ENCODE measurements around the gene KIAA0319L. TPM values are rescaled to one million over a fixed set of nuclear protein-coding genes. Genes with fewer than 3 reads are reported as not detected.

KIAA0319L gene
- total and polyA plus RNA-seq, 2 donors (not counting 3 experiments of a cell fraction or from before 2014, with no cell fraction given): 31.4 to 43.4 TPM

- no peaks in the 10 kb centered on the region for H3K4me1 ChIP-seq (ENCODE audit: control insufficient read depth, extremely low read depth, insufficient read depth, low read length)
- intact Hi-C loops (cut with micrococcal nuclease): no loop called here
- H2AFZ ChIP-seq (ENCODE audit: low read depth, low read length): no peak overlapping the region
- no peak for TF ChIP-seq POLR2A (IDR thresholded peaks at IDR 0.05; ENCODE audit: low read depth, low read length)
- TF ChIP-seq JUN (IDR thresholded peaks at IDR 0.05; ENCODE audit: borderline replicate concordance, insufficient read depth, insufficient read length, low read depth): no peak
- no peak for TF ChIP-seq EZH2 (IDR thresholded peaks at IDR 0.05; ENCODE audit: borderline replicate concordance, low read depth, low read length, severe bottlenecking)
- no peak for TF ChIP-seq CTCF (IDR thresholded peaks at IDR 0.05; ENCODE audit: extremely low read depth in 1 of 2, insufficient read depth in 1 of 2, low read depth in 1 of 2, low read length in 2 of 2)
- TF ChIP-seq POLR2AphosphoS5 (IDR thresholded peaks at IDR 0.05; ENCODE audit: insufficient read depth, low read depth, low read length): no peak
- TF ChIP-seq MAX (IDR thresholded peaks at IDR 0.05; ENCODE audit: insufficient read depth, insufficient read length): no peak
- TF ChIP-seq FOS (IDR thresholded peaks at IDR 0.05; ENCODE audit: borderline replicate concordance, insufficient read depth, low read length): no peak
- TF ChIP-seq MYC (IDR thresholded peaks at IDR 0.05; ENCODE audit: low read depth, low read length): no peak
- TF ChIP-seq GATA2 (IDR thresholded peaks at IDR 0.05; ENCODE audit: insufficient read depth, insufficient read length, low read depth, low read length): no peak
- H3K27ac ChIP-seq (ENCODE audit: insufficient read depth, low read depth, low read length): no peak overlapping the region
- dilution Hi-C loops (cut with MboI; ENCODE audit: extremely low pct_ligation_motif_present, low sequenced_read_pairs): no loop called here
- peaks cover 26% of the 10 kb centered on the region for H3K79me2 ChIP-seq (ENCODE audit: control insufficient read depth, insufficient read depth, low read length)
- CTCF ChIA-PET: interaction anchor here (1.1 kb wide), 1 partner anchor 110 kb away, joined by 3 read pairs; no protein-coding TSS in a partner anchor
- H3K9ac ChIP-seq (replicated peaks; ENCODE audit: extremely low read depth, insufficient read depth, low read length): no peak overlapping the region
- H3K27me3 ChIP-seq (ENCODE audit: control insufficient read depth in 2 of 2, insufficient read depth in 2 of 2, low read length in 2 of 2): no peaks in the 10 kb centered on the region
- no TSS peak for BruUV-seq (replicated peaks)
- H3K9me3 ChIP-seq (replicated peaks; ENCODE audit: control insufficient read depth, insufficient read depth, low read length): no peaks in the 10 kb centered on the region
- FAIRE-seq (no peak), DNase-seq (ENCODE audit: low read depth, low spot score) (no peak)
- H3K36me3 ChIP-seq (ENCODE audit: control insufficient read depth in 2 of 2, extremely low read depth in 1 of 2, insufficient read depth in 2 of 2, low read length in 2 of 2): peaks cover 26 to 28% of the 10 kb centered on the region in 2 experiments
- no peak overlapping the region for H3K4me3 ChIP-seq (replicated peaks in 1 of 3; ENCODE audit: insufficient read depth in 1 of 3, low read depth in 1 of 3, low read length in 3 of 3)
- POLR2A ChIA-PET: no interaction called here
- no peak overlapping the region for H3K4me2 ChIP-seq (ENCODE audit: insufficient read depth, low read length)
- no peaks in the 10 kb centered on the region for H4K20me1 ChIP-seq (replicated peaks; ENCODE audit: control insufficient read depth, extremely low read depth, insufficient read depth, low read length)
- no peaks in the 10 kb centered on the region for H3K9me1 ChIP-seq (replicated peaks; ENCODE audit: control insufficient read depth, extremely low read depth, insufficient read depth, low read length)
Measured at GRCh38 chr1:35605071-35605866, 48.1 kb upstream of the KIAA0319L start.
